Natural killer cell (primary cell): Measurements from ENCODE around the gene ATP2C2. TPM values are rescaled to one million over a fixed set of nuclear protein-coding genes. Genes with fewer than 3 reads are reported as not detected.

Experiments
- ATAC-seq, 3 donors: fragments of 150-1000 bp in 2 of 3; fragments of 200-7000 bp in 1 of 3; cut with Tn5 transposase; 1 replicate in 1 of 3; 2 replicates in 2 of 3; pipeline ENCODE4 v1.10.0; 2021; ENCODE audit warnings: mild to moderate bottlenecking in 2 of 3, moderate library complexity in 2 of 3
- DNase-seq, 2 donors: peaks; one replicate each; pipeline versions ENCODE4 v3.0.0 to v3.0.0-alpha.2; 2013 to 2021; ENCODE audit warnings: mixed read lengths in 1 of 2
- H3K27ac ChIP-seq: one replicate; pipeline ENCODE4 v1.5.1; 2013; ENCODE audit warnings: mild to moderate bottlenecking, low read length
- H3K27me3 ChIP-seq: one replicate; pipeline ENCODE4 v1.6.1; 2013; ENCODE audit warnings: low read length; ENCODE audit not compliant: control insufficient read depth, insufficient read depth
- H3K36me3 ChIP-seq: one replicate; pipeline ENCODE4 v1.6.1; 2013; ENCODE audit warnings: low read length; ENCODE audit not compliant: control insufficient read depth, insufficient read depth
- H3K4me1 ChIP-seq: one replicate; pipeline ENCODE4 v1.6.1; 2013; ENCODE audit warnings: low read length; ENCODE audit not compliant: control insufficient read depth, insufficient read depth
- H3K4me3 ChIP-seq: one replicate; pipeline ENCODE4 v1.5.1; 2013; ENCODE audit warnings: low read length
- H3K9me3 ChIP-seq: one replicate; pipeline ENCODE4 v1.6.1; 2013; ENCODE audit warnings: low read length; ENCODE audit not compliant: control insufficient read depth, insufficient read depth
- H3K27ac Mint-ChIP-seq, 2 donors: one replicate each; pipeline ENCODE4 v1.8.0; 2022; ENCODE audit warnings: mild to moderate bottlenecking in 2 of 2, mixed read lengths in 2 of 2, moderate library complexity in 1 of 2
- H3K27me3 Mint-ChIP-seq, 2 donors: one replicate each; pipeline ENCODE4 v1.8.0; 2022; ENCODE audit warnings: low read depth in 2 of 2, mixed read lengths in 2 of 2
- H3K36me3 Mint-ChIP-seq: one replicate; pipeline ENCODE4 v1.8.0; 2022; ENCODE audit warnings: mixed read lengths
- H3K4me1 Mint-ChIP-seq, 2 donors: one replicate each; pipeline ENCODE4 v1.8.0; 2022; ENCODE audit warnings: mixed read lengths in 2 of 2
- H3K4me3 Mint-ChIP-seq: one replicate; pipeline ENCODE4 v1.8.0; 2022; ENCODE audit warnings: mild to moderate bottlenecking, moderate library complexity, mixed read lengths
- H3K9me3 Mint-ChIP-seq, 2 donors: one replicate each; pipeline ENCODE4 v1.8.0; 2022; ENCODE audit warnings: mixed read lengths in 2 of 2
- CTCF ChIP-seq: fragments of 200-600 bp; IDR thresholded peaks from one replicate; pipeline ENCODE4 v1.8.0; 2022; ENCODE audit warnings: antibody characterized with exemption
- WGBS: methylation state at CpG from one replicate; pipeline ENCODE4 v1.1.7; 2013; ENCODE audit warnings: missing lambda C conversion rate; ENCODE audit not compliant: insufficient coverage; 5-methylcytosine and 5-hydroxymethylcytosine counted together
- intact Hi-C: fragments of 100-400 bp; cut with micrococcal nuclease; formaldehyde crosslinking; loops from one replicate; pipeline ENCODE4 v1.14.2; 2022
- total RNA-seq, 4 donors: library from RNA; stranded (reverse); fragments of 120-200 nt in 1 of 4; gene quantifications; one replicate each; pipeline versions ENCODE4 v1.2.3 to v1.2.4, GENCODE V29; 2013 to 2022

The ATP2C2 gene
- total RNA-seq, 3 donors from 2014 or later (not counting 1 experiment from before 2014, with no cell fraction given): not detected

GRCh38 chr16:84356176-84356575, 12.2 kb upstream of the ATP2C2 start:
- H3K27ac ChIP-seq: no peak overlapping the region
- no peak for ATAC-seq
- WGBS: 80% methylated on average over 10 of the region's 10 CpGs
- no peaks in the 10 kb centered on the region for H3K36me3 ChIP-seq
- Mint-ChIP-seq H3K27ac (no peak overlapping the region), H3K4me3 (no peak overlapping the region), H3K27me3 (no peaks in the 10 kb centered on the region), H3K36me3 (no peaks in the 10 kb centered on the region), H3K9me3 (no peaks in the 10 kb centered on the region), H3K4me1 (peaks cover 0 to 7% of the 10 kb centered on the region in 2 donors)
- intact Hi-C loops: no loop called here
- peaks cover 2% of the 10 kb centered on the region for H3K4me1 ChIP-seq
- no peak for TF ChIP-seq CTCF
- no peaks in the 10 kb centered on the region for H3K9me3 ChIP-seq
- no peak for DNase-seq
- no peaks in the 10 kb centered on the region for H3K27me3 ChIP-seq
- no peak overlapping the region for H3K4me3 ChIP-seq

GRCh38 chr16:84356591-84357116, 11.7 kb upstream of the ATP2C2 start:
- no peak for TF ChIP-seq CTCF
- DNase-seq: no peak
- Mint-ChIP-seq H3K27ac (no peak overlapping the region), H3K36me3 (no peaks in the 10 kb centered on the region), H3K27me3 (no peaks in the 10 kb centered on the region), H3K4me1 (peaks cover 0 to 7% of the 10 kb centered on the region in 2 donors), H3K9me3 (no peaks in the 10 kb centered on the region), H3K4me3 (no peak overlapping the region)
- ATAC-seq: no peak
- Histone ChIP-seq H3K27me3 (no peaks in the 10 kb centered on the region), H3K27ac (no peak overlapping the region), H3K4me1 (peaks cover 2% of the 10 kb centered on the region), H3K4me3 (no peak overlapping the region), H3K9me3 (no peaks in the 10 kb centered on the region), H3K36me3 (no peaks in the 10 kb centered on the region)
- intact Hi-C loops: no loop called here
- 90% methylated on average over 11 of the region's 11 CpGs for WGBS

GRCh38 chr16:84357191-84357651, 11.1 kb upstream of the ATP2C2 start:
- H3K4me1 ChIP-seq: peaks cover 2% of the 10 kb centered on the region
- WGBS: 53% methylated on average over 9 of the region's 9 CpGs

More at GRCh38 chr16:84357191-84357651, 11.1 kb upstream of the ATP2C2 start:
- H3K27me3 ChIP-seq: no peaks in the 10 kb centered on the region
- no peaks in the 10 kb centered on the region for H3K9me3 ChIP-seq
- no peaks in the 10 kb centered on the region for H3K36me3 ChIP-seq
- DNase-seq (peak in 1 of 2 donors; percentile 9), ATAC-seq (peak in 1 of 3 donors; percentile 50)
- H3K4me3 Mint-ChIP-seq: no peak overlapping the region
- no peaks in the 10 kb centered on the region for H3K9me3 Mint-ChIP-seq
- no peak for TF ChIP-seq CTCF
- H3K4me1 Mint-ChIP-seq: peaks cover 0 to 7% of the 10 kb centered on the region in 2 donors
- no peak overlapping the region for H3K4me3 ChIP-seq
- H3K27ac ChIP-seq: no peak overlapping the region
- no peaks in the 10 kb centered on the region for H3K27me3 Mint-ChIP-seq
- no peak overlapping the region for H3K27ac Mint-ChIP-seq
- H3K36me3 Mint-ChIP-seq: no peaks in the 10 kb centered on the region
- intact Hi-C loops: no loop called here
